H1 (cell line): Measurements from ENCODE around the gene NAV2. TPM values are rescaled to one million over a fixed set of nuclear protein-coding genes. Genes with fewer than 3 reads are reported as not detected.

Experiments
- CTCF ChIA-PET: fragments of 300-600 bp; sonication (Branson Sonifier 250); formaldehyde crosslinking; loops from one replicate; lab custom pipeline; 2021; ENCODE audit not compliant: partially characterized antibody; lab: Charles Lee
- POLR2A ChIA-PET: fragments of 300-600 bp; sonication (Branson Sonifier 250); formaldehyde crosslinking; loops from one replicate; lab custom pipeline; 2021; ENCODE audit warnings: inconsistent platforms; ENCODE audit not compliant: partially characterized antibody; lab: Charles Lee
- DNase-seq, 2 experiments: peaks; one replicate each; pipeline versions ENCODE4 v3.0.0 to v3.0.0-alpha.2; 2010 to 2022; ENCODE audit warnings: low spot score in 2 of 2, low read depth in 1 of 2, mixed read lengths in 1 of 2
- FAIRE-seq: peaks from 2 replicates; lab custom pipeline; 2011; peaks lifted over from hg19 to GRCh38; lab: Jason Lieb, UNC
- H2AFZ ChIP-seq: 2 replicates; pipeline ENCODE4 v1.8.1; 2012; ENCODE audit warnings: low read length, inconsistent platforms
- H2AK5ac ChIP-seq: 2 replicates; pipeline ENCODE4 v1.6.1; 2013; ENCODE audit warnings: low read depth, low read length
- H2BK120ac ChIP-seq: replicated peaks from 2 replicates; pipeline ENCODE3; 2013; ENCODE audit warnings: low read depth, low read length, inconsistent platforms
- H2BK12ac ChIP-seq: 2 replicates; pipeline ENCODE4 v1.6.1; 2013; ENCODE audit warnings: low read depth, low read length
- H2BK15ac ChIP-seq: 2 replicates; pipeline ENCODE4 v1.6.1; 2013; ENCODE audit warnings: low read length
- H2BK20ac ChIP-seq: 2 replicates; pipeline ENCODE4 v1.6.1; 2013; ENCODE audit warnings: low read length
- H2BK5ac ChIP-seq: 2 replicates; pipeline ENCODE4 v1.6.1; 2013; ENCODE audit warnings: low read depth, low read length
- H3K14ac ChIP-seq: 2 replicates; pipeline ENCODE4 v1.6.1; 2013; ENCODE audit warnings: inconsistent platforms; ENCODE audit not compliant: insufficient read length
- H3K18ac ChIP-seq: 2 replicates; pipeline ENCODE4 v1.6.1; 2013; ENCODE audit warnings: low read length; ENCODE audit errors: extremely low read depth
- H3K23ac ChIP-seq: 2 replicates; pipeline ENCODE4 v1.6.1; 2013; ENCODE audit warnings: inconsistent platforms; ENCODE audit not compliant: insufficient read length
- H3K23me2 ChIP-seq: 2 replicates; pipeline ENCODE4 v1.6.1; 2013; ENCODE audit warnings: low read depth, low read length
- H3K27ac ChIP-seq: 2 replicates; pipeline ENCODE4 v1.6.1; 2011; ENCODE audit warnings: low read depth, low read length, inconsistent platforms
- H3K27me3 ChIP-seq, 4 experiments: replicated peaks in 1 of 4; 1 replicate in 1 of 4; 2 replicates in 3 of 4; pipeline versions ENCODE4 v1.6.1 to v1.8.1; 2011 to 2013; ENCODE audit warnings: low read length in 3 of 4, mild to moderate bottlenecking in 3 of 4, inconsistent platforms in 2 of 4, mixed read lengths in 2 of 4, moderate library complexity in 1 of 4; ENCODE audit not compliant: control insufficient read depth in 3 of 4, insufficient read depth in 3 of 4; ENCODE audit errors: extremely low read depth in 1 of 4
- H3K36me3 ChIP-seq, 4 experiments: 2 replicates each; pipeline versions ENCODE4 v1.6.1 to v1.8.1; 2011 to 2013; ENCODE audit warnings: mild to moderate bottlenecking in 4 of 4, low read length in 3 of 4, moderate library complexity in 2 of 4, control low read depth in 1 of 4, inconsistent platforms in 1 of 4; ENCODE audit not compliant: insufficient read depth in 4 of 4, control insufficient read depth in 2 of 4
- H3K4ac ChIP-seq: replicated peaks from 2 replicates; pipeline ENCODE3; 2013; ENCODE audit warnings: low read length, low read depth, mixed read lengths, inconsistent platforms; ENCODE audit not compliant: insufficient read length
- H3K4me1 ChIP-seq, 4 experiments: replicated peaks in 1 of 4; 1 replicate in 1 of 4; 2 replicates in 3 of 4; pipeline versions ENCODE4 v1.6.1 to v1.8.1; 2011 to 2013; ENCODE audit warnings: low read length in 3 of 4, inconsistent platforms in 2 of 4, mixed read lengths in 1 of 4; ENCODE audit not compliant: insufficient read depth in 4 of 4, control insufficient read depth in 3 of 4
- H3K4me2 ChIP-seq, 2 experiments: 2 replicates each; pipeline versions ENCODE4 v1.6.1 to v1.8.1; 2011 to 2013; ENCODE audit warnings: low read depth in 2 of 2, low read length in 2 of 2, control low read depth in 1 of 2, inconsistent platforms in 1 of 2, mild to moderate bottlenecking in 1 of 2; ENCODE audit not compliant: insufficient read depth in 1 of 2
- H3K4me3 ChIP-seq, 4 experiments: fragments of 200-600, 300-600 bp in 1 of 4; sonication (generic), shearing (Covaris generic), sonication (Bioruptor Twin) in 1 of 4; 2 replicates each; pipeline versions ENCODE4 v1.5.1 to v1.8.1; 2011 to 2016; ENCODE audit warnings: low read length in 4 of 4, low read depth in 3 of 4, control low read depth in 2 of 4, inconsistent platforms in 2 of 4, mild to moderate bottlenecking in 2 of 4, mixed read lengths in 1 of 4, moderate library complexity in 1 of 4; ENCODE audit not compliant: insufficient read depth in 2 of 4; ENCODE audit errors: extremely low read depth in 1 of 4
- H3K56ac ChIP-seq: replicated peaks from 2 replicates; pipeline ENCODE3; 2013; ENCODE audit warnings: low read depth, mild to moderate bottlenecking, mixed read lengths, low read length, inconsistent platforms; ENCODE audit not compliant: insufficient read length
- H3K79me1 ChIP-seq: 2 replicates; pipeline ENCODE4 v1.6.1; 2013; ENCODE audit warnings: low read depth, low read length, control low read depth
- H3K79me2 ChIP-seq, 2 experiments: 2 replicates each; pipeline versions ENCODE4 v1.6.1 to v1.8.1; 2012 to 2013; ENCODE audit warnings: low read length in 2 of 2, mild to moderate bottlenecking in 2 of 2, inconsistent platforms in 1 of 2; ENCODE audit not compliant: insufficient read depth in 2 of 2, control insufficient read depth in 1 of 2
- H3K9ac ChIP-seq, 4 experiments: replicated peaks in 1 of 4; 1 replicate in 1 of 4; 2 replicates in 3 of 4; pipeline versions ENCODE4 v1.6.1 to v1.8.1; 2011 to 2013; ENCODE audit warnings: low read depth in 3 of 4, low read length in 3 of 4, control low read depth in 2 of 4, mild to moderate bottlenecking in 2 of 4, moderate library complexity in 2 of 4, inconsistent platforms in 1 of 4; ENCODE audit errors: extremely low read depth in 1 of 4
- H3K9me3 ChIP-seq, 2 experiments: 2 replicates each; pipeline versions ENCODE4 v1.6.1 to v1.8.1; 2012 to 2013; ENCODE audit warnings: mild to moderate bottlenecking in 2 of 2, moderate library complexity in 2 of 2, control low read depth in 1 of 2, inconsistent platforms in 1 of 2, low read depth in 1 of 2, low read length in 1 of 2, mixed read lengths in 1 of 2; ENCODE audit not compliant: insufficient read depth in 2 of 2
- H4K20me1 ChIP-seq, 2 experiments: replicated peaks in 1 of 2; 2 replicates each; pipeline versions ENCODE3 to v1.8.1; 2011 to 2013; ENCODE audit warnings: inconsistent platforms in 2 of 2, low read length in 2 of 2, mild to moderate bottlenecking in 1 of 2; ENCODE audit not compliant: insufficient read depth in 2 of 2, control insufficient read depth in 1 of 2
- H4K5ac ChIP-seq: 2 replicates; pipeline ENCODE4 v1.6.1; 2013; ENCODE audit warnings: low read length, low read depth, mixed read lengths, inconsistent platforms; ENCODE audit not compliant: insufficient read length
- H4K8ac ChIP-seq: 2 replicates; pipeline ENCODE4 v1.8.0; 2013; ENCODE audit warnings: mild to moderate bottlenecking, moderate library complexity, low read length, inconsistent platforms; ENCODE audit not compliant: insufficient read depth; ENCODE audit errors: extremely low read depth
- H4K91ac ChIP-seq: replicated peaks from 2 replicates; pipeline ENCODE3; 2013; ENCODE audit warnings: low read length, mixed read lengths, inconsistent platforms; ENCODE audit not compliant: insufficient read length
- ASH2L ChIP-seq: fragments of 200-600, 300-600 bp; sonication (generic); IDR thresholded peaks from one replicate; pipeline ENCODE4 v1.7.1; 2017; ENCODE audit warnings: low read length
- CEBPB ChIP-seq: IDR thresholded peaks from 2 replicates; pipeline ENCODE4 v1.6.1; 2012; ENCODE audit warnings: low read depth, low read length
- EGR1 ChIP-seq: IDR thresholded peaks from 2 replicates; pipeline ENCODE4 v1.6.1; 2011; ENCODE audit warnings: low read depth, low read length, borderline replicate concordance
- HDAC2 ChIP-seq, 2 experiments: fragments of 300-600 bp in 1 of 2; sonication (generic) in 1 of 2; IDR thresholded peaks; 2 replicates each; pipeline ENCODE4 v1.6.1; 2011 to 2012; ENCODE audit warnings: low read depth in 2 of 2, low read length in 2 of 2, mild to moderate bottlenecking in 2 of 2, moderate library complexity in 2 of 2, borderline replicate concordance in 1 of 2, inconsistent platforms in 1 of 2
- JUN ChIP-seq: IDR thresholded peaks from 2 replicates; pipeline ENCODE4 v1.6.1; 2011; ENCODE audit warnings: low read depth, mild to moderate bottlenecking, improper control_type of control experiment, low read length
- NRF1 ChIP-seq: IDR thresholded peaks from 2 replicates; pipeline ENCODE4 v1.6.1; 2011; ENCODE audit warnings: mild to moderate bottlenecking, low read depth, low read length, improper control_type of control experiment
- POU5F1 ChIP-seq: IDR thresholded peaks from 2 replicates; pipeline ENCODE4 v1.6.1; 2011; ENCODE audit warnings: low read depth, mild to moderate bottlenecking, low read length, moderate library complexity
- RFX5 ChIP-seq: IDR thresholded peaks from 2 replicates; pipeline ENCODE4 v1.6.1; 2011; ENCODE audit warnings: low read depth, low read length, improper control_type of control experiment, borderline replicate concordance
- SP1 ChIP-seq: IDR thresholded peaks from 2 replicates; pipeline ENCODE4 v1.6.1; 2011; ENCODE audit warnings: low read depth, low read length
- SUZ12 ChIP-seq: fragments of 200-600 bp; sonication (generic); IDR thresholded peaks from 2 replicates; pipeline ENCODE4 v1.6.1; 2012; ENCODE audit warnings: mild to moderate bottlenecking, inconsistent platforms, low read length, moderate library complexity, mixed read lengths
- WGBS, 2 experiments: shearing (Covaris generic) in 1 of 2; methylation state at CpG; one replicate each; pipeline versions ENCODE4 v1.1.6 to v1.1.7; 2013 to 2015; ENCODE audit warnings: low lambda C conversion rate in 2 of 2, mixed read lengths in 2 of 2, inconsistent platforms in 1 of 2, low coverage in 1 of 2, missing lambda C conversion rate in 1 of 2; ENCODE audit not compliant: insufficient replicate concordance in 2 of 2, insufficient coverage in 1 of 2, insufficient read length in 1 of 2; ENCODE audit errors: extremely low coverage in 1 of 2, missing lambda C conversion rate in 1 of 2; 5-methylcytosine and 5-hydroxymethylcytosine counted together
- polyA plus RNA-seq, 7 experiments: library from polyadenylated mRNA; depleted of rRNA in 3 of 7; stranded (reverse) in 5 of 7; unstranded in 2 of 7; fragments of >200 nt in 5 of 7; fragments of 200-250 nt in 2 of 7; gene quantifications; 1 replicate in 5 of 7; 2 replicates in 1 of 7; 4 replicates in 1 of 7; pipeline versions ENCODE4 v1.2.1 to v1.2.3, GENCODE V29; 2011 to 2013; ENCODE audit warnings: missing spikeins in 2 of 7, mixed read lengths in 2 of 7
- total RNA-seq: library from RNA; stranded (reverse); fragmentation: NEBNext Ultra II Directional; extraction: Animal tissue kit (Norgen Biotek cat#: 25700); gene quantifications from 2 replicates; pipeline ENCODE4 v1.2.1, GENCODE V29; 2021
- TF ChIP-seq, protein P1 (sequence below), 3 experiments: IDR thresholded peaks; 1 replicate in 2 of 3; 2 replicates in 1 of 3; pipeline versions ENCODE4 v1.5.1 to v1.6.1; 2011; ENCODE audit warnings: low read length in 3 of 3, mild to moderate bottlenecking in 3 of 3, inconsistent platforms in 2 of 3, low read depth in 1 of 3, moderate library complexity in 1 of 3; ENCODE audit not compliant: insufficient read depth in 1 of 3; ENCODE audit errors: control extremely low read depth in 1 of 3

Gene NAV2
- total and polyA plus RNA-seq, 2 of the 8 experiments (the other 6 are each of a cell fraction or from before 2014, with no cell fraction given) = 35.6 to 73.6 TPM

- Histone ChIP-seq H3K79me2 (no peaks in the 10 kb centered on the region), H4K8ac (no peak overlapping the region), H2BK5ac (no peak overlapping the region), H4K91ac (no peak overlapping the region), H4K20me1 (peaks cover 6 to 21% of the 10 kb centered on the region in 2 experiments), H3K9me3 (no peaks in the 10 kb centered on the region), H3K9ac (no peak overlapping the region), H3K18ac (no peak overlapping the region), H2BK15ac (no peak overlapping the region), H3K23me2 (no peaks in the 10 kb centered on the region), H3K4ac (no peak overlapping the region), H3K14ac (no peak overlapping the region), H3K27ac (no peak overlapping the region), H3K36me3 (peaks cover 0 to 12% (median 4%) of the 10 kb centered on the region in 4 experiments; a peak in 5 of 8 replicates), H3K79me1 (no peaks in the 10 kb centered on the region; the same call in 1 of the 2 replicates), H2AFZ (no peak overlapping the region), H2BK12ac (no peak overlapping the region), H2BK20ac (no peak overlapping the region), H3K56ac (no peak overlapping the region), H3K4me2 (no peak overlapping the region), H2BK120ac (no peak overlapping the region), H3K27me3 (peaks cover 0 to 12% (median 11%) of the 10 kb centered on the region in 4 experiments; a peak in 6 of 7 replicates), H4K5ac (no peak overlapping the region), H2AK5ac (no peak overlapping the region), H3K4me1 (peaks cover 10 to 17% (median 14%) of the 10 kb centered on the region in 4 experiments; a peak in 6 of 7 replicates), H3K23ac (no peak overlapping the region), H3K4me3 (no peak overlapping the region)
- FAIRE-seq (no peak), DNase-seq (no peak)
- ChIA-PET CTCF (interaction anchor here (0.6 to 3.1 kb wide), 6 partner anchors 27 to 433 kb away, joined by 3 to 13 read pairs (median 4); no protein-coding TSS in a partner anchor), POLR2A (no interaction called here)
- WGBS, 2 experiments = 76% methylated on average over 5 of the region's 5 CpGs; no CpG with 5 or more reads in 1 of the 2 experiments
- no peak for TF ChIP-seq SP1
- TF ChIP-seq RFX5 = no peak
- no peak for TF ChIP-seq SUZ12
- no peak for TF ChIP-seq EGR1
- TF ChIP-seq ASH2L = no peak
- no peak for TF ChIP-seq NRF1
- TF ChIP-seq, protein P1, sequence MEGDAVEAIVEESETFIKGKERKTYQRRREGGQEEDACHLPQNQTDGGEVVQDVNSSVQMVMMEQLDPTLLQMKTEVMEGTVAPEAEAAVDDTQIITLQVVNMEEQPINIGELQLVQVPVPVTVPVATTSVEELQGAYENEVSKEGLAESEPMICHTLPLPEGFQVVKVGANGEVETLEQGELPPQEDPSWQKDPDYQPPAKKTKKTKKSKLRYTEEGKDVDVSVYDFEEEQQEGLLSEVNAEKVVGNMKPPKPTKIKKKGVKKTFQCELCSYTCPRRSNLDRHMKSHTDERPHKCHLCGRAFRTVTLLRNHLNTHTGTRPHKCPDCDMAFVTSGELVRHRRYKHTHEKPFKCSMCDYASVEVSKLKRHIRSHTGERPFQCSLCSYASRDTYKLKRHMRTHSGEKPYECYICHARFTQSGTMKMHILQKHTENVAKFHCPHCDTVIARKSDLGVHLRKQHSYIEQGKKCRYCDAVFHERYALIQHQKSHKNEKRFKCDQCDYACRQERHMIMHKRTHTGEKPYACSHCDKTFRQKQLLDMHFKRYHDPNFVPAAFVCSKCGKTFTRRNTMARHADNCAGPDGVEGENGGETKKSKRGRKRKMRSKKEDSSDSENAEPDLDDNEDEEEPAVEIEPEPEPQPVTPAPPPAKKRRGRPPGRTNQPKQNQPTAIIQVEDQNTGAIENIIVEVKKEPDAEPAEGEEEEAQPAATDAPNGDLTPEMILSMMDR (IDR thresholded peaks at IDR 0.05; ENCODE audit: control extremely low read depth in 1 of 3, insufficient read depth in 1 of 3, low read depth in 1 of 3, low read length in 3 of 3) = no peak
- no peak for TF ChIP-seq POU5F1
- TF ChIP-seq HDAC2 (IDR thresholded peaks at IDR 0.05; ENCODE audit: borderline replicate concordance in 1 of 2, low read depth in 2 of 2, low read length in 2 of 2) = no peak
- no peak for TF ChIP-seq CEBPB
- no peak for TF ChIP-seq JUN
Measured at GRCh38 chr11:19996571-19996970, 283.9 kb downstream of the NAV2 start.
